Measurements from ENCODE around the gene WIZ.
A peak's percentile ranks its signal among the peaks of the same experiment; 100 is the strongest.

The WIZ gene

DNA sequence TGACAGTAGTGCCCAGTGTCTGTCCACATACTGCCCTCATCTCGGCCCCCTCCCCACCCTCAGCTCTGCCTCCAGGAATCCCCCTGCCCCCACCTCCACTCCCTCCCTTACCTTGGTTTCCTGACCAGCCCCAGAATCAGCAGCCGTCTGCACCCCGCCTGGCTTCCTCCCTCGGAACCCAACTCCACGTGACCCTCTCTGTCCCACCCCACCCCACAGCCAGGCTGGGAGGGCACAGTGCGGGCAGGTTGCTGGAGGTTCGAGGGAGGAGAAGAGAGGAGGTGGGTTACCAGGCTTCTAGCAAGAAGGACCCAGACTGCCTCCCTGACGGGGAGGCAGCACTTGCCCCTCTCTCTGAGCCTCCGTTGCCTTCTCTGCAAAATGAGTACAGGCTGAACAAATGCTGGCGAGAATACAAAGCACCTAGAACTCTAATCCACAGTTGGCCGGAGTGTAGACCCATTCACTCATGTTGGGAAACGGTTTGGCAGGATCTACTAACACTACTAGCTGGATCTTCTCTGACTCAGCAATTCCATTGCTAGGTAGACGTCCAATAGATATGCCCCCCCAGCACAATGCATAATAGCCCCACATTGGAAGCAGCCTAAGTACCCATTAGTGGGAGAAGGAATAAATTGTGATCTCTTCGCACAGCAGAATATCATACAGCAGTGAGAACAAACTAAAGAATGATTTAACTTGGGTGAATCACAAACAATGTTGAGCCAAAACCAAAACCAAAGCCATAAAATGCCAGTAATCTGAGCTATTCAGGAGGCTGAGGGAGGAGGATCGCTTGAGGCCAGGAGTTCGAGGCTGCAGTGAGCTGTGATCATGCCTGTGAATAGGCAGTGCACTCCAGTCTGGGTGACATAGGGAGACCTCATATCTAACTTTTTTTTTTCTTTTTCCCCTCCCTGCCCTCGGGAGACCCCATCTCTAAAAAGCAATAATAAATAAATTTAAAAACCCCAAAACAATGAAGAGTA lies 14.9 kb upstream of the WIZ start, which contains the start of gene RASAL3:
Gene RASAL3, minus strand, starts transcription at position 151 of the 992 bp plus-strand sequence. CDS start 186 bp downstream, outside the sequence.
- no peak for DNase-seq (ENCODE audit: low read depth, low spot score)

- DNase-seq (ENCODE audit: low read depth, low spot score) = no peak
These were observed 14.2 kb upstream of the WIZ start for GRCh38 chr19:15463861-15464371.

GRCh38 chr19:15461694-15462093 lies 11.9 kb upstream of the WIZ start:
- no peak for DNase-seq (ENCODE audit: low read depth, low spot score)

DNA sequence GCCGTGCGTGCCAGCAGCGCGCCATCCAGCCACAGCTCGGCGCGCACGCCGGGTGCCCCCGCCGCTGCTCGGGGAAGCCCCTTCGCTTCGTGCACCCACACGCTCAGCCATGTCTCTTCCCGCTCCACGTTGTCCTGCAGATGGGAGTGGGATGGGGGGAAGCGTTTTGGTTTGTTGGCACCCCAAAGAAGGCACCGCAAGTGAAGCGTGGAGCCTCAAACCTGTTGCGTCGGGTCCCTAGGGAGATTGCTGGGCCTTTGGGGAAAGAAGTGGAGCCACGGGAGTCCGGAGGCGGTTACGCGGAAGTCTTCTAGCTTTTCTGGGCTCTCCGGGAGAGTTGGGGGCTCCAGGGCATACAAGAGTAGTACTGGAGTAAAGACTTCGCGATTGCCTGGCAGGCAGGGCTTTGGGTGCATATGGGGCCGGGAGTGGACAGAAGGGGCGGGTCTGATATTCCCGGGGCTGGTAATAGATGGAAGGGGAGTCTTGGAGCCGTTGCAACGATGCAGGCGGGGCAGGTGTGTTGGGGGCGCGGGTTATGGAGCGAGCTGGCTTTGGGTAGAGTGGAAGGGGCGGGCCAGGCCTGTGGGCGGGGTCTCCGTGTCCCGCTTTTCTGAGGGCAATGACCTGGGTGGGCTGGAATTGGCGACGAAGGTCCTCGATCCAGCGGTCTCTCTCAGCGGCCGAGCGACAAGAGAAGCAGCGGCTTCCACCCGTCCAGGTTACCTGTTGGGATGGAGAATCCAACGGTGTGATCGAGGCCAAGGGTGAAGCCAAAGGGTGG lies 8.1 kb upstream of the WIZ start:
- DNase-seq (ENCODE audit: low read depth, low spot score) = no peak

- DNase-seq (ENCODE audit: low read depth, low spot score) = no peak
These were observed 7.3 kb upstream of the WIZ start for GRCh38 chr19:15456871-15457700.

DNA sequence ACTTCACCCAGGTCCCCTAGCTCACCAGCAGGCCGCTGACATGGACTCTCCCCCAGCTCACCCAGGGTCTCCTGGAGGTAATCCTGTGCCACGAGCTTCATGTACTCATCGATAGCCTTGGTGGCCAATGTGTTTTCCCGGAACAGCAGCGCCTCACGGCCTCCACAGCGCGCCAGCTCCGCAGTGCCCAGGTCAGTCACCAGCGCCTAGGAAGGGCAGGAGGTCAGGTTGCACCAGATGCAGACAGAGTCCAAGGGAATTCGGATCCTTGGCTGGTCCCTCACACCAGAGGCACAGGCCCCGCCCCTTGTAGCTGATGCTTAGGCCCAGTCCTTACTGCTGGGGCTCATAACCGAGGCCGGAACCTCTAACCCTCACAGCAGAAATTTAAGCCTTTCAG lies 6.7 kb upstream of the WIZ start:
- no peak for DNase-seq (ENCODE audit: low read depth, low spot score)

DNA sequence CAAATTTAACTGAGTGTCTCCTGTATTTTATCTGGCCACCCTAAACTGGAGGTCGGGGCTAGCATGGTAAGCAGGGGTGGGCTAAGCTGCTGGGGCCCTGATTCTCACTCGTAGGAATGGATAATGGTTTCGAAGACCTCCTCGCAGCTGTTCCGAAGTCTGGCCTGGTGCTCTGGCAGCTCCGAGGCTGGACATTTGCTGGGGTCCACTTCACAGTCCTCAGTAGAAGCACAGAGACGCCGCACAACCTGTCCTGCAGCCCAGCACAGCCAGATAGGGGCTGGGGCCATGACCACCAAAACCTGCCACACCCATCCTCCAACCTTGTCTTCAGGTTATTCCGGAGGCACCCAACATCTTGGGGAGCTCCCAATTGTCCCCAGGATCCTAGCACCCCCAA lies 6.2 kb upstream of the WIZ start:
- DNase-seq (ENCODE audit: low read depth, low spot score) = no peak

DNA sequence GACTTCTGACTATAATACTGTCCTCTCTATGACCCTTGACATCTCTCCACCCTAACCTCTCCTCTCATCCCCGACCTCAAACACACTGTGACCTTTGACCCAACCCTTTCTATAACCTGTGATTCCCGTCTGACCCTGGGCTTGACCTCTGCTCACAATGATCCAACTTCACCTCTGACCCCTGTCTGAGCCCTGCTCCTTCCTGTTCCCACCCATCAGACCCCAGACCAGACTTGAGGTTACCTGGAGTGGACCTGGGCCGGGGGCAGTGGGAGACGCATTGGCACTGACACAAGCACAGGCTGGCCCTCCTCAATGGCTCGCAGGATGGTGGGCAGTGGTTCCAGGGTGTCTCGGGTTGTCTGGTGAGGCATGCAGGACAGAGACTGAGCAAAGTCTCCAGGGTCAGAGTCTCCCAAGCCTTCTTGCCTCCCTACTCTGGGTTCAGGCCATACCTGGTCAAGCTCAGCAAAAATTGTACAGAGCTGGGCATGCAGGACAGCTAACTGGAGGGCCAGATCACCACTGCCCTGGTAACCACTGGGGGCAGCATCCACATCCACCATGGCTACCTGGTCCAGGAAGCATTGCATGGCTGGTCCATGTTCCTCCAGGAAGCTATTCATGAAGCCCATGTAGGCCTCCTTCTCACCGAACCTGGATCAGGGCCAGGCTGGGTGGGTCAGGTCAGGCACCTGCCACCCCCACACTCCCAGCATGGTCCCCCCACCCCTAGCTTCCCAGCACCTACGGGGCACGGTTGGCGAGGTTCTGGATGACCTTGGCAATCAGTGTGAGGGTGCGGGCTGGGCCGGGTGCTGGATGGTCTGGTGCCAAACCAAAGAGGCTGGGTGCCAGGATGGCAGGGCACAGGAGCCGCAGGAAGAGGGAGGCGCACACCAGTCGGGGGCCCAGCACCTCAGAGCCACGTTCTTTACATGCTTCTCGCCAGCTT lies 4.4 kb upstream of the WIZ start:
- no peak for DNase-seq (ENCODE audit: low read depth, low spot score)

DNA sequence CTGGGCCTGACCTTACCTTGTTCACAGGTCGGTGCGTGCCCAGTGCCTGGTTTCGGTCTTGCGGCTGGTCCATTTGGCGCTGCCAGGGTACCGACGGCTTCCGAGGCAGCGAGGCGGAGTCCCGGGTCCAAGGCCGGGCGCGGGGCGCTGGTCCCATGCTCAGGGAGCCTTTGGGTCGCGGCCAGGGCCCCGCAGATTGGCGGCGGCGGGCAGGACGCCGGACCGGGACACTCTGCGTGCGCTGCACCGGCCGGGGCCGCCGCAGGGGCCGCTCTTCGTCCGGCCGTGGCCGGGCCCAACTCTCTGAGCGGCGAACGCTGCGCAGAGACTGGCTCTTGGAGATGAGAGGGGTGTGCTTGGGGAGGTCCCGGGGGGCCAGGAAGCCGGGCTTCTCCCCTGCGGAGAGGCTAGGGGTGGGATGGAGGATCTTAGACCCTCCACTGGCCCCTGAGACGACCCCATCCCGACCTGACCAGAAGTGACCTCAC lies 3.4 kb upstream of the WIZ start:
- DNase-seq (ENCODE audit: low read depth, low spot score) = no peak

DNA sequence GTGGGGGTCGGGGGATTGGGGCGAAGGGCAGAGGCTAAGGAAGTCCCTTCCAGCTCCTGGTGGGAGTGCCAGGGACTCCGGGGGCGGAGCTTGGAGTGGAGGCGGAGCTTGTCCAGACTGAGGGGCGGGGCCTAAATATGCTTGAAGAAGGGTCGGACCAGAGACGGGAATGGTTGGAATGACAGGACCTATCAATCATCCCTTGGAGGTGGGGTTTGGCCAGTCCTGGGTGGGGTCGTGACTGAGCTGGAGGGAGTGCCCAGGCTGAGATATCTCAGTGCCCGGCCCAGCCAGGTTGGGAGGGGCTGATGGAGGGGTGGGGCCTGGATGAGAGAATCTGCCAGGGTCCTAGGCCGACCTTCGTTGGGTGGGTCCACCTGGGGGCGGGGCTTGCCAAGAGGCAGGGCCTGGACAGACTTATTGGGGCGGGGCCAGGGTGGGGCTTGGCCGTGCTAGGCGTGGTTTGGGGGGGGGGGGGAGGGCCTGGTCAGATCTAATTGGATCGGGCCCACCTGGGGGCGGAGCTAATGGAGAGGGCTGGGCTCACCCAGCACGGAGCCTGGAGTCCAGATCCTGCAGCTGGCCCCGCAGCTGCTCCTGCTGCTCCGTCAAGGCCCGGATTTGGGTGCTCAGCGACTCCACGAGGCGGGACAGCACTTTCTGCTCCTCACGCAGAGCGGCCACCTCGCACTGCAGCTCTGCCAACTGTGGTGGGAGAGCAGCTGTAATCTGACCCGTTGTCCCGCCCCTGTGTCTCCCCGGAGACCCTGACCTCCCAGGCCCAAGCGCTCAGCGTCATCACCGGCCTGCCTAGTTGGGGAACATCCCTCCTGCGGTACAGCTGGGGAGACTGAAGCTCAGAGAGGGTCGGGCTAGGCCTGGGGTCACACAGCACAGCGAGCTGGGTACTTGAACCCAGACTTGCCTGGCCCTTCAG lies 2.6 kb upstream of the WIZ start:
- DNase-seq (ENCODE audit: low read depth, low spot score) = peak; percentile 77

DNA sequence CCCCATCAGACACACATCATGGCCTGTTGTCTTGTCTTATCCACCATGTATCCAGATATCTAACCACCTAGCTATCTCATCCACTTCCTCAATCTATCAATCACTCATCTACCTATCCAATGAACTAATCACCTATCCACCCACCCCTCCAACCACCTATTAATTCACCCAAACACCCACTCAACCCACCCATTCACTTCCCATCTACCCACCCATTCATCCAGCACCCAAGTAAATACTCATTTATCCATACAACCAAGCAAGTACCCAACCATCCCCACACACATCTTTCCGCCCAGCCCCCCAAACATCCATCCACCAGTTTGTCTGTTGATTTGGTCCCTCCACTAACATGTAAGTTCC lies 753 bp upstream of the WIZ start:
- no peak for DNase-seq (ENCODE audit: low read depth, low spot score)

DNA sequence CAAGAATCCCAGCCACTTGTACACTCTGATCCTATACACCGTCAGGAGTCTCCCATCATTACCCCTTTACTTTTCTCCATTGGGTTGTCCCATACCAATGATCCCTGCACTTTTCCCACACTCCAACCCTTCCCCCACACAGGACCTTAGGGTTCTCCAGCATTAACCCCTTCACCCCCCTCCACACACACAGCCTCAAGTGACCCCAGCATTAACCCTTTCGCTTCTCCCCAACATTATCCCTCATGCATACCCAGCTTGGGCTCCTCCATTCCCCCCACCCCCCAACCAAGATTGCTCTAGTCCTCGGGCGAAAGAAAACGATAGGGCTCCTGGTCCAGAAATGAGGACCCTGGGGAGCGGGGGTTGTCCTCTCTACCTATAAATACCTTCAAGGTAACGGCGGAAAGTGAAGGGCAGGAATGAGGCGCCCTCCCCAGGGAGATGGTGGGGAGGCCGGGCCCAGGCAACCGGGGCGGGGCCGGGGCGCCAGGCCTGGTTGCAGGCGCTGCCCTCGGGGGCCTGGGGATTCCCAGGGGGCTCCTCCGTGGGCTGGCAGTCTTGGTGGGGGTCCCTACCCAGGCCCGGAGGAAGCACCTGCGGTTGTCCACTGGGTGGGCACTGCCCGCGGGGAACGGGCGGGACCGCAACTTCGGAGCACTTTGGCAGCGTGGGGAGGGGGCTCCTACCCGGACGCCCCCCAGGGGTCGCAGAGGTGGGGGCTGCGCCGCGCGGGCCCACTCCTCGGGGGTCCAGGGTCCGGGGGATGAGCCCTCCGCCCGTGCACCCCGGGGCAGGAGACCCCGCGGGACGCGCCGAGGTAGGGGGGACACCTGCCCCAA lies 757 bp downstream of the WIZ start:
- no peak for DNase-seq (ENCODE audit: low read depth, low spot score)

DNA sequence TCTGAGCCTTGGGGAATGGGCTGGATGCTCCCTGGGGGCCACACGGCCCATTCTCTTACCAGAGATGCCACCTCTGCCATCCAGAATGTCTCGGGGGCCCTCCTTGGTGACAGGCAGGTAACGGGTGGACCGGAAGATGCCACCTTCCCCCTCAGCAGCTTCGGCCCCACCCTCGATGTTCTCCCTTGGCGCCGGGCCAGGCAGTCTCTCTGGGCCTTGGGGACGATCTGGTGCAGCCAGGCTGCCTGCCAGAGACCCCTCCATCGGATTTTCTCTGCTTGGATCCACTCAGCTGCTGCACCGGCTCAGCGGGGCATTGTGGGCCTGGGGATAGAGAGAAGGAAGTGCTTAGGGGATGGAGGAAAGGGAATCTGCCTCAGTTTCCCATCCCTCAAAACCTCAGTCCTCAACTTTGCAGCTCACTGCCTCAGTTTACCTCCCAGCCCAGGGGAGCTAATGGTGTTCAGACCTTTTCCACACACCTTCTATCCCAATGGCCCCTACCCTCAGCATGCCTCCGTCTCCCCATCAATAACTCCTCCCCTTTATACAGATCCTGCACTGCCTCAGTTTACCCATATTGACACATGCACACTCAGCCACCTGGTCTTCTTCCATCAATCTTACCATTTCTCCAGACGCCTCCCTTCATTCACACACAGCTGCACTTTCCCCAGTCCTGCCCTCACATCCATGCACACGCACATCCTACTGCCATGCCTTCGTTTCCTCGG lies 1.5 kb downstream of the WIZ start:
- no peak for DNase-seq (ENCODE audit: low read depth, low spot score)

- no peak for DNase-seq (ENCODE audit: low read depth, low spot score)
These were observed 2.7 kb downstream of the WIZ start for GRCh38 chr19:15447057-15447456.

DNA sequence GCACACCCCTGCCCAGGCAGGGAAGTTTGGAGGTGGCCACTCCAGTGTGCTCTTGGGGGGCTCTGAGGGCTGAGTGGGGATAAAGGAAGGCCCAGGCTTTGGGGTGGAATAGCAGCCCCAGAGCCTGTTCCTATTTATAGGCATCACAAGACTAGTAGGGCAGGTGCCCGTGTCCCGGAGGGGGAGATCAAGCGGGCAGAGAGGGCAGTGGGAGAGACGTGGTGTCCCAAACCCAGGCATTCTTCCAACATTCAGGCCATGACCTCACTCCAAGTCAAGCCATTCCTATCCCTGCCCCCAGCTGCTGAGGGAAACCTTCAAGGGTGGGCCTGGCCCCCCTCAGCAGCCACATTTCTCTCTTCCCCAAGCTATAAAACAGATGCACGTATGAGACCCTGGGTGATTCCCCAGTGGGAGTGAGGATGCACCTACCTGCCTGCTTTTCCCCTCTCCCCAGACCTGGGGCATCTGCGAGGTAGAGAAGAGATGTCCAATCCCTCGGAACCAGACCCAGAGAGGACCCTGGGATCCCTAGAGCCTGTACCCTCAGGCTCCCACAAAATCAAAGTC lies 3.9 kb downstream of the WIZ start:
- no peak for DNase-seq (ENCODE audit: low read depth, low spot score)

DNA sequence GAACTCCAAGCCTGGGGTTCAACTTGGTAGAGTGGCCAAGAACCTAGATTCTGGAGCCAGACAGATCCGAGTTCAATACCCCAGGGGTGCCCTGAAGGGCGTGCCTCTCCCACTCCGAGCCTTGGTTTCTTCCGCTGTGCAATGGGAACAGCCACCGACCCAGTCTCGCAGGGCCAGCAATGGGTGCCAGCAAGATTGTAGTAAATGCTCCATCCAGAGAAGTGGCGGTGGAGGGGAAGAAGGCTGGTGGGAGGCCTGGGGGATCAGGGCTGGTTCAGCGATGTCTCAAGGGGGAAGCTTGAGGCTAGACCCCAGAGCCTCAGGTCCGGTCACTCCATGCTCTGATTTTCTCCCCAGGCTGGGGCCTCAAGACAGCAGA lies 4.5 kb downstream of the WIZ start:
- DNase-seq (ENCODE audit: low read depth, low spot score) = no peak

Data from iPS DF 19.7 (cell line).